Muscle layer of duodenum (tissue), 2 donors: ENCODE results near the gene TP53I13.

ENCODE experiments used
- H3K27ac ChIP-seq: one replicate; pipeline ENCODE4 v1.7.0; 2013; ENCODE audit warnings: mild to moderate bottlenecking, low read length
- H3K27me3 ChIP-seq: one replicate; pipeline ENCODE4 v1.7.0; 2013; ENCODE audit warnings: low read depth, mild to moderate bottlenecking, control low read depth, low read length
- H3K36me3 ChIP-seq, 2 donors: one replicate each; pipeline ENCODE4 v1.7.0; 2013; ENCODE audit warnings: low read length in 2 of 2, control low read depth in 1 of 2, mild to moderate bottlenecking in 1 of 2; ENCODE audit not compliant: insufficient read depth in 2 of 2, control insufficient read depth in 1 of 2
- H3K4me1 ChIP-seq, 2 donors: one replicate each; pipeline ENCODE4 v1.7.0; 2013; ENCODE audit warnings: low read length in 2 of 2, mild to moderate bottlenecking in 2 of 2, control low read depth in 1 of 2, moderate library complexity in 1 of 2; ENCODE audit not compliant: insufficient read depth in 2 of 2, control insufficient read depth in 1 of 2
- H3K4me3 ChIP-seq, 2 donors: one replicate each; pipeline ENCODE4 v1.7.0; 2013; ENCODE audit warnings: low read length in 2 of 2, low read depth in 1 of 2, mild to moderate bottlenecking in 1 of 2
- H3K9me3 ChIP-seq, 2 donors: one replicate each; pipeline ENCODE4 v1.7.0; 2013; ENCODE audit warnings: low read length in 2 of 2, control low read depth in 1 of 2, mild to moderate bottlenecking in 1 of 2; ENCODE audit not compliant: control insufficient read depth in 1 of 2
- donor health status: healthy.

Gene TP53I13

DNA sequence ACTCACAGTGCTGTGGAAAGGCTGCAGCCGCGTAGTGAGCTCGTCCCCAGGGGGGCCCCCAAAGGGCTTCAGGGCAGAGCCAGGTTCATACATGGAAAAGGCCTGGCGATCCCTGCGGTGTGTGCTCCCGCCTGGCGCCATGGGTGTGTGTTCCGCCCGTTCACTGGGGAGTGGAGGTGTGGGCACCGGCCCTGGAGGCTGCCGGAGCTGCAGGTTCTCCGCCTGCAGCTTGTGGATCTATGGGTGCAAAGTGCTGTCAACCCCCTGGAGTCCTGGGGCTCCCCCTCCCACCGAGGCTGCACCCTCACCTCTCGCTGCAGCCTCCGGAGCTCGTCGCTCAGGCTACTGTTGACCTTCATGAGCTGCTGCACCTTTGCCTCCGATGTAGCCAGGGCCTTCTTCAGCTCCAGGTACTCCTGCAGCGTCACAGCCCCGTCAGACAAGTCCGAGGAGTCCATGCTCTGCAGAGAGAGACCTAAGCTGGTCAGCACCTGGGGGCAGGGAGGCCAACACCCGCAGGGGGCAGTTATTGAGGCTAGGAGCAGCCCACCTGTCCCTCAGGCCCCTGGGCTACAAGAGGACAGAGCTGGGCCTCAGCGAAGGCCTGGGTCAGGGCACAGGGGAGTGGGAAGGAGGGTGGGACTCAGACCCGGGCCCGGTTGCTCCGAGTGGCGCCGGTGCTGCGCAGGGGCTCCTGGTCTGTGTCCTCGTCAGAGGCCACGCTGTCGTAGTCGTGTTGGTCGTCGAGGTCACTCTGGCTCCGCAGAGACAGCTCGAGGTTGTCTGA is 7.9 kb downstream of the TP53I13 start:
- Histone ChIP-seq H3K9me3 (no peaks in the 10 kb centered on the region), H3K4me1 (peaks cover 0 to 33% of the 10 kb centered on the region in 2 donors), H3K27me3 (no peaks in the 10 kb centered on the region), H3K27ac (no peak overlapping the region), H3K4me3 (no peak overlapping the region), H3K36me3 (peaks cover 9 to 54% of the 10 kb centered on the region in 2 donors)

DNA sequence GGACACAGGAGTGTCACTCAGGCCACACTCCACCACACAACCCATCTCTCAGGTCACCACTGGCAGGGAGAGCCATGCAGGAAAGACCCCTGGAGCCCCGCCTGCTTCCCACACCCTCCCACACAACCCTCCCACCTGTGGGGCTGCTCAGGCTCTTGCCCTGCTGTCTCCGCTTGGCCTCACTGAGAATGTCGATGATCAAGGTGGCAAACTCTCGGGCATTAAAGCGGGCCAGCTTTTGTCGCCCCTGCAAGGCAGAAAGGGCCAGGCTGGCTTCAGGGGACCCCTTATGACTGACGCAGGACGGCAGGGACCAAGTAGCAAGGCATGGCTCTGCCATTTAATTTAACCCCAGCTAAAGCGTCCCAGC is 8.5 kb downstream of the TP53I13 start:
- H3K9me3 ChIP-seq, result no peaks in the 10 kb centered on the region
- peaks cover 10 to 60% of the 10 kb centered on the region in 2 donors for H3K36me3 ChIP-seq
- H3K27me3 ChIP-seq, result no peaks in the 10 kb centered on the region
- H3K27ac ChIP-seq, result no peak overlapping the region
- H3K4me3 ChIP-seq, result no peak overlapping the region
- H3K4me1 ChIP-seq, result peaks cover 0 to 28% of the 10 kb centered on the region in 2 donors

DNA sequence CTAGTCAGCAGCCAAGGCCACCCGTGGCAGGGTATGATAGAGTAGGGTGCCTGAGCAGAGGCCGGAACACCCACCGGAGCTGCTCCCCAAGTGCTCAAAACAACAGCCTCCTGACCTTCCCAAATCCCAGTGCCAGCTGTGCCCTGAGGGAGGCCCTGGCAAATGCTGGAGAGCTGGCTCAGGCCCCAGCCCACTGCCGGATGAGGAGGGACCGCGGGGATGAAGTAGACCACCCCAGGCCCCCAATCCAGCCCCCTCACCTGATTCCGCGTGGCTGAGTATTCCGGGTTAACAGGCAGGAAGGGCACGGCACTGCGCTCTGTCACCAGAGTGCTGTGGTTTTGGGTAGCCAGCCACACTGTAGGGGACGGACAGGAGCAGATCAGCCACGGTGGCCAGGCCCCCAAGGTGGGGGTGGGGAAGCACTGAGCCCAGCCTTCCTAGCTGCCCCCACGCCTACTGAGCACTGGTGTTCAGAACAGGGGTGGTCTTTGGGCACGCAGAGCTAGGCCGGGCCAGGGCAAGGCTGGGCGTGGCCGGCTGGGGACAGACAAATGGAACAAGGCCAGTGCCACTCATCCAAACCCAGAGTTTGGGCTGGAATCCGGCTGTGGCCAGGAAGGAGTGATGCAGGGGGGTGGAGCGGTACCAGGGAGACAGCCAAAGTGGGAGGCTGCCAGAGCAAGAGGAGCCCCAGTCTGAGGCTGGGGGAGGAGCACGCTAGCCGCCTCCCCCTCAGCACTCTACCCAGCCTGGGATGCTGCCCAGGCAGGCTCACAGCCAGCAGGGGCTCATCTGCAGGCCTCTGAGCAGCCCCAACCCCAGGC is 9.1 kb downstream of the TP53I13 start:
- Histone ChIP-seq H3K9me3 (no peaks in the 10 kb centered on the region), H3K4me1 (peaks cover 0 to 22% of the 10 kb centered on the region in 2 donors), H3K27me3 (no peaks in the 10 kb centered on the region), H3K27ac (no peak overlapping the region), H3K4me3 (no peak overlapping the region), H3K36me3 (peaks cover 13 to 60% of the 10 kb centered on the region in 2 donors)

DNA sequence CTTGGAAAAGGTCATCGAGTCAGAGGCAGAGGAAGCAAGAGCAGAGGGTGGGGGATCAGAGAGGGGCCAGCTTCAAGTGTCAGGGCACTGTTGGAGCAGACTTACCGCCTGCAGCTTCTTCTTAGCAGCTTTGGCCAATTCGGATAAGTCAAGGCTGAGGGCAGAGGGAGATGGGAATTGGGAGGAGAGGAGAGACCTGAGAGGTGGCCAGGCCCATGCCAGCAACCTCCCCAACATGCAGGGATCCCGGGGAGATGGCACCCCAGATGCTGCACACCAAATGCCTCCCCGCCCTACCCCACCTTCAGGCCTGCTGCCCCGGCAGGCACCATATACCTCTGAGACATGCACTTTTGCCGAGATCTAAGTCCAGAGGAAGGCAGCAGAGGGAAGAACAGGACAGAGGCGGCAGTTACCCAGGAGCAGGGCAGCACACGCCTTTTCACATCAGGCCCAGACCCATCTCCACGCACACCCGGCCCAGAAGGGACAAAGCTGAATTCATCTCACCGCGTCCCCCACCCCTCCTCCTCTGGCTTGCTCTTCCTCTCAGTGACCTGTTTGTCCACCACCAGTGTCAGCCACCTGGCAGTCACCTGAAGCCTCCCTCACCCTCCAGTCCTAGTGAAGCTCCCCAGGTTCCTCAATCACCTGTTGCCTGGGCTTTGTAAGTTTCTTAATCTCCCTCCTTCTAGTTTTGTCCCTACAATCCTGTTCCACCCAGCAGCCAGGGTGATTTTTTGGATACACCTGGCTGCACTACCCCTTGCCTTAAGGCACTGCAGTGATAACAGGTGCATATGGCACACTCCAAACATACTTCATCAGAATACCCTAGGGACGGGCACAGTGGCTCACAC is 10.4 kb downstream of the TP53I13 start:
- Histone ChIP-seq H3K9me3 (no peaks in the 10 kb centered on the region), H3K27me3 (no peaks in the 10 kb centered on the region), H3K36me3 (peaks cover 17 to 61% of the 10 kb centered on the region in 2 donors), H3K4me1 (peaks cover 0 to 13% of the 10 kb centered on the region in 2 donors), H3K4me3 (no peak overlapping the region), H3K27ac (no peak overlapping the region)

DNA sequence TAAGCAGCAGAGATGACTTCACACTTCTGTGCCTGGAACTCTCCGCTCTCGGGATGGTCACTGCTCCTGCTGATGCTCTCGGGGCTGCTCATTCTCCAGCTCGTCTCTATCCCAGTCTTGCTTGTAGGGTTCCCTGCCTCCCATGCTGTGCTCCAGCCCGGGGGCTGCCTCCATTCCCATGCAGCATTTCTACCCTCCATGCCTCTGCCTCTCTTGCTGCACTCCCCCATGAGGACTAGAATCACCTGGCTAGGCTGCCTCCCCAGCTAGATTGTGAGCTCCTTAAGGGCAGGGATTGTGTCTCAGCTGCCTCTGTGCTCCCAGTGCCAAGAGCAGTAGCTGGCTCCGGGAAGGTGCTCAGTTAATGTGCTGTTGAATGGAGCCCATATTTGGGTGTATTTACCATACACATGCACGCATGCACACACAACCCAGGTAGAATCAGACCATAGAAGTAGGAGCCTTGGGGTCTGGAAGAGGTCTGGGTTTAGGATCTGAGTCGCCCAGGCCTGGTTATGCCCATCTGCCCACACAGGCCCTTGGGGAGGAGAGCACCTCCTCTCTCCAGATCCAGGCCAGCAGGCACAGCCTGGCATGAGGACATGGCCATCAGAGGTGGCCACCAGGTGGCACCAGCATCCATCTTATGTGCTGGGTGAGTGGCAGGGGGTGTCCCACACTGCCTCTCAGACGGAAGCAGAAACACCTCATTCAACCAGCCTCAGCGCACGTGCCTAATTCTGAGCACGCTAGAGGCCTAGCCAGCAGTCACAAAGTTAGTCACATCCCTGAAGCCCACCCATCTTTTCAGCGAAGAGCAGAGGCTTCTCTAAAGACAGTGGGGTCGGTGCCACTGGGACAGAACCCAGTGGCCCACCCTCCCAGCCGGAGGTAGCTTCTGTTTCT is 11.6 kb downstream of the TP53I13 start:
- H3K27me3 ChIP-seq, result no peaks in the 10 kb centered on the region
- no peaks in the 10 kb centered on the region for H3K9me3 ChIP-seq
- peaks cover 14 to 48% of the 10 kb centered on the region in 2 donors for H3K36me3 ChIP-seq
- H3K4me1 ChIP-seq, result peaks cover 0 to 13% of the 10 kb centered on the region in 2 donors
- H3K4me3 ChIP-seq, result no peak overlapping the region
- H3K27ac ChIP-seq, result no peak overlapping the region

DNA sequence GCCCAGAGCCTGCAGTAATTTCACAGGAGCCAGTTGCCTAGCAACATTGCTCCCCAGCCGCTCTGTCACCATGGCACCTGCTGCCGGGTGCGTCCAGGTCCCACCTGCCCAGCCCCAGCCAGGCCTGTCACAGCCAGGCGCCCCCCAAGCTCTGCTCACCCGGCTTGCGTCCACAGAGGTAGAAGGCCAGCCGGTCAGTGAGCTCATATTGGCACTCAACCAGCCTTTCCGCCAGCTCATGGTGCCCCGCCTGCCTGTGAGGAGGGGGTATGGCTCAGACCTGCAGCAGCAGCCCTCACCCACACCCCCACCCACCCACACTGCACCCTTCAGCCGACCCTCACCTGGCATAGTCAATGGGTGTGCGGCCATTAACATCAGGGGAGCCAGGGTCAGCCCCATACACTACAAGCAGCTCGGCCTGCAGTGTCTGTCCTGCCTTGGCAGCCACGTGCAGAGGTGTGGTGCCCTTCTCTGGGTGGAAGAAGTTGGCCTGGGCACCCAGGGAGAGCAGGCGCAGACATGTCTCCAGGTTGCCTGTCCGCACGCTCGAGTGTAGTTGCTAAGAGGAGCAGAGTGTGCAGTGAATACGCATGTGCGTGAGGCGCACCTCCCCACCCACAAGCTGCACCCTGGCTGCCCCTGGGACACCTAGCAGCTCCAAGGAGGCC is 13.2 kb downstream of the TP53I13 start:
- H3K9me3 ChIP-seq, result no peaks in the 10 kb centered on the region
- no peak overlapping the region for H3K27ac ChIP-seq
- no peaks in the 10 kb centered on the region for H3K27me3 ChIP-seq
- H3K36me3 ChIP-seq, result peaks cover 12 to 32% of the 10 kb centered on the region in 2 donors
- no peak overlapping the region for H3K4me3 ChIP-seq
- H3K4me1 ChIP-seq, result peaks cover under 1 to 16% of the 10 kb centered on the region in 2 donors

DNA sequence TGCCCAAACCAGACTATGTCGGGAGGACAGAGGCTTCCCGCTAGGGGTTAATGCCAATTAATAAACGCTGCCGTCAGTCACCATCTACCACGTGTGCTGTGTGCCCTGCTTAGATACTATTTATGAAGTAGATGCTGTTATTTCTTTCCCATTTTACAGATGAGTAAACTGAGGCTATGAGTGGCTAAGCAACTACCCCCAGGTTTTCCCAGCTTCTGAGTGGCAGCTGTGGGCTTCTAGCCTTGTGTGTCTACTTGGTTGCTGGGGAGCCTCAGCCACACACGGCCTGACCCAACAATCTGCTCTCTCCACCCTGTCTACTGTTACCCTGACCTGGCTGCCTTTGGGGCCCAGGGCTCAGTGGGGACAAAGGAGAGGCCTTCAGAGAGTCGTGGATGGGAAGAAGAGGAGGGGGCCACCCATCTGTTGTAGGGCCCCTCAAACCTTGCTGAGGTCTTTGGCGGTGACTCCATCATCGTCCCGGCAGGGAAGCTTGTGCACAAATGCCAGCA is 13.8 kb downstream of the TP53I13 start:
- H3K36me3 ChIP-seq, result peaks cover 12 to 26% of the 10 kb centered on the region in 2 donors
- peaks cover 7 to 20% of the 10 kb centered on the region in 2 donors for H3K4me1 ChIP-seq
- H3K27ac ChIP-seq, result no peak overlapping the region
- no peak overlapping the region for H3K4me3 ChIP-seq
- no peaks in the 10 kb centered on the region for H3K9me3 ChIP-seq
- H3K27me3 ChIP-seq, result no peaks in the 10 kb centered on the region

DNA sequence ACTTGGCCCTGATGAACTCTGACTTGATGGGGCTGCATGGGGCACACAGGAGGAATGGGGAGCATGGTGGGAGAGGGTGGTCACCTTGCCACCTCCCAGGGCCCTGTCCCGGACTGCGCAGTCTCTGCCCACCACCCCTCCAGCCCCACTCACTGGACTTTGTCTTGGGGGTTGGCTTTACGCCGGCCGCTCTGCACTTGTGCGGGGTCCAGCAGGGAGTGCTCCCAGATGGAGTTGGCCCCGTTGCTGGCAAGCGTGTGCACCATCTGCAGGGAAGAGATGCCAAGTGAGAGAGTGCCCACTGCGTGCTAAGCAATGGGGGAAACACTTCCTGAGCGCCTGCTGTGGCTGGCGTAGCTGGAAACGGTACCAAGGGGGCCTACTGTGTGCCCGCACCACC is 14.3 kb downstream of the TP53I13 start:
- peaks cover 10 to 20% of the 10 kb centered on the region in 2 donors for H3K4me1 ChIP-seq
- peaks cover 12 to 22% of the 10 kb centered on the region in 2 donors for H3K36me3 ChIP-seq
- H3K27me3 ChIP-seq, result no peaks in the 10 kb centered on the region
- no peak overlapping the region for H3K27ac ChIP-seq
- no peak overlapping the region for H3K4me3 ChIP-seq
- no peaks in the 10 kb centered on the region for H3K9me3 ChIP-seq

DNA sequence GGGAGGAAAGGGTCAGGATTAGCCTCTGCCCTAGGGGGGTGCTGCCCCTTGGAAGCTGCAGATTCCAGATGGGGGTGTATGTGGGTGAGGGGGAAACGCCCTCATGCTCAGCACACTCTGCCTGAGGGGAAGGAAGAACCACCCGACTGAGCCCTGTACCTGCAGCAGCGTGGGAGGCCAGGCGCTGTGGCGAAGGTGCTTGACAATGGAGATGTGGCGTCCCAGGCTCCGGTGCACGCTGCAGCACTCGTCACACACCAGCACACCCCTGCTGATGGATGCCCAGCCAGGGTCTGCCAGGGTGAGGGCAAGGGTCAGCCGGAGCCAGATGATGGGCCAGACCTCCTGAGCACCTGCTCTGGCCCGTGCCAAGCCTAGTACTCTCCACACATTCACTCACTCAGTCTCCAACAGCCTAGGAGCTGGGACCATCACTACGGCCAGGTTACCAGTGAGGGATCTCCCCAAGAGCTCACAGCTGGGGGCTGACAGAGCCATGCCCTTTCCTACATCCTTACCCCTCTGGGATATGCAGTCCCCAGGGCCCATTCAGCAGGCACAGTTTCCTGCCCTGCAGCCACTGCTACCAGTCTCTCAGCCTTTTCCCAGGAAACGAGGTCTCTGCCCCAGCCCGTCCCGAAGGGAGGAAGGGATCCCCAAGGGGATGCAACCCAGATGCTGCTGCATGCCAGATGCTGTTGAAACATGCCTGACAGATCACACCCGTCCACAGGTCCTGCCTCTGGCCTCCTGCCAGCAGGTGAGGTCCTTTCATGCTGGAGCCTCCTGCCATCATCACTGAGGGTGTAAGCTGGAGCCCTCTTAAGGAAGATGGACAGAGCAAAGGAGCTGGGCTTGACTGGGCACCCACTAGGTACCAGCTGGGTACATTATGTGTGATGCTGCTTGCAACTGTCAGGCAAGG is 15.1 kb downstream of the TP53I13 start:
- Histone ChIP-seq H3K4me3 (no peak overlapping the region), H3K4me1 (peaks cover 17% of the 10 kb centered on the region in 2 donors), H3K36me3 (peaks cover 8 to 15% of the 10 kb centered on the region in 2 donors), H3K9me3 (no peaks in the 10 kb centered on the region), H3K27ac (no peak overlapping the region), H3K27me3 (no peaks in the 10 kb centered on the region)
